ENCODE data around the gene MST1. TPM values are rescaled to one million over a fixed set of nuclear protein-coding genes. Genes with fewer than 3 reads are reported as not detected.

Gene MST1
- total and polyA plus RNA-seq, 9 of the 15 experiments (the other 6 are each of a cell fraction or from before 2014, with no cell fraction given), result 0.08 to 1.8 (median 0.40) TPM

DNA sequence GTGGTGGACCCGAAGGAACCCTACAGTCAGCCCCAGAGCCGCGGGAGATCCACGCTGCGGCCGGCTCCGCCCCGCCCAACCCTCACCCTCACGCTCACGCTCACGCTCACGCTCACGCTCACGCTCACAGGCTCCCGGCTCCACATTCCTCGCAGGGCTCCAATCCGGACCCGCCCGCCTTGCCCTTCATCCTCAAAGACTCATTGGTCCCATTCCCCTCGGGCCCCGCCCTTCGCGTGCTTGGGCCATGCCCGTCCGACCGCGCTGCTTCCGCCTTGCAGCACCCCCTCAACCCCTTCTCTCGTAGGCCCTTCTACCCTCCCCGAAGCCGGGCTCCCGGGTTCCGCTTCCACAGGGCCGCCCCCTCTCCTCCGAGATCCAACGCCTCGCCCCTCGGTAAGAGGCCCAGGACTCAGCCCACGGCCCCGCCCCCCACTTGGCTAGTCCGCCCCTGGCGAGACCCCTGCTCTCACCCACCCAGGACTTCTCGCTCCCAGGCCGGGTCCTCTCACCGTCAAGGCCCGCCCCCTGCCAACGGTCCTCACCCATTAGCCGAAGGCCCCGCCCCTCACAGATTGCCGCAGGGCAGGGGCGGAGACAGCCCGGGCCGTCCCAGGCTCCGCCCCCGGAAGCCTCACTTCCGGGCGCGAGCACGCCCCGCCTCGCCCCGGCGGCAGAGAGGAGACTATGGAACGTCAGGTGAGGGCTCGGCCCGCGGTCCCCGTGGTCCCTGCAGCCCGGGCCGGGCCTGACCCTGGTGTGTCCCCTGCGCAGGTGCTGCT, 15.4 kb downstream of the MST1 start, which contains the start of gene APEH (continued):
- TF ChIP-seq, protein P1, sequence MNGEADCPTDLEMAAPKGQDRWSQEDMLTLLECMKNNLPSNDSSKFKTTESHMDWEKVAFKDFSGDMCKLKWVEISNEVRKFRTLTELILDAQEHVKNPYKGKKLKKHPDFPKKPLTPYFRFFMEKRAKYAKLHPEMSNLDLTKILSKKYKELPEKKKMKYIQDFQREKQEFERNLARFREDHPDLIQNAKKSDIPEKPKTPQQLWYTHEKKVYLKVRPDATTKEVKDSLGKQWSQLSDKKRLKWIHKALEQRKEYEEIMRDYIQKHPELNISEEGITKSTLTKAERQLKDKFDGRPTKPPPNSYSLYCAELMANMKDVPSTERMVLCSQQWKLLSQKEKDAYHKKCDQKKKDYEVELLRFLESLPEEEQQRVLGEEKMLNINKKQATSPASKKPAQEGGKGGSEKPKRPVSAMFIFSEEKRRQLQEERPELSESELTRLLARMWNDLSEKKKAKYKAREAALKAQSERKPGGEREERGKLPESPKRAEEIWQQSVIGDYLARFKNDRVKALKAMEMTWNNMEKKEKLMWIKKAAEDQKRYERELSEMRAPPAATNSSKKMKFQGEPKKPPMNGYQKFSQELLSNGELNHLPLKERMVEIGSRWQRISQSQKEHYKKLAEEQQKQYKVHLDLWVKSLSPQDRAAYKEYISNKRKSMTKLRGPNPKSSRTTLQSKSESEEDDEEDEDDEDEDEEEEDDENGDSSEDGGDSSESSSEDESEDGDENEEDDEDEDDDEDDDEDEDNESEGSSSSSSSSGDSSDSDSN (IDR thresholded peaks at IDR 0.05; ENCODE audit: borderline replicate concordance in 1 of 2, low read depth in 2 of 2, low read length in 2 of 2), result 0 out of 4 replicates have a peak, but pooled peaks of 1 of the 2 experiments have one; percentile 9
- TF ChIP-seq GMEB1 (CRISPR knock-in tag; IDR thresholded peaks at IDR 0.05), result peak; percentile 89
- 0 out of 4 replicates have a peak, but pooled peaks of 1 of the 2 experiments have one; percentile 6 for TF ChIP-seq RCOR1 (IDR thresholded peaks at IDR 0.05; ENCODE audit: borderline replicate concordance in 1 of 2, low read depth in 2 of 2, low read length in 2 of 2)
- TF ChIP-seq NBN (IDR thresholded peaks at IDR 0.05; ENCODE audit: low read depth), result peak; percentile 54
- peak; percentile 61 for TF ChIP-seq PCBP1 (IDR thresholded peaks at IDR 0.05; ENCODE audit: low read depth, low read length, poor library complexity, severe bottlenecking)
- TF ChIP-seq ATF7 (IDR thresholded peaks at IDR 0.05), result peak; percentile 38
- TF ChIP-seq HDAC1 (IDR thresholded peaks at IDR 0.05), result peak in 1 of 2 experiments; percentile 52; a peak in 2 of 4 replicates
- peak; percentile 57 for TF ChIP-seq CXXC5 (CRISPR knock-in tag; IDR thresholded peaks at IDR 0.05)
- TF ChIP-seq PKNOX1 (IDR thresholded peaks at IDR 0.05), result peak; percentile 89
- TF ChIP-seq EP400 (IDR thresholded peaks at IDR 0.05), result peak; percentile 88
- TF ChIP-seq ZEB2 (IDR thresholded peaks at IDR 0.05), result peak; percentile 72
- TF ChIP-seq DIDO1 (tag; IDR thresholded peaks at IDR 0.05; ENCODE audit: low read depth), result no peak
- TF ChIP-seq CBFA2T2 (conservative IDR thresholded peaks at IDR 0.05), result 0 out of 2 replicates have a peak, but pooled peaks have one; percentile 1
- peak in 1 of 2 experiments; percentile 81 for TF ChIP-seq MAZ (CRISPR knock-in tag; conservative IDR thresholded peaks at IDR 0.05 in 1 of 2, IDR thresholded peaks at IDR 0.05 in 1 of 2)
- TF ChIP-seq RBFOX2 (IDR thresholded peaks at IDR 0.05; ENCODE audit: low read depth, low read length), result peak; percentile 92
- TF ChIP-seq CREM (IDR thresholded peaks at IDR 0.05; ENCODE audit: low read depth), result peak; percentile 44
- TF ChIP-seq TAF1 (IDR thresholded peaks at IDR 0.05; ENCODE audit: control insufficient read depth, extremely low read depth, insufficient read depth, low read length, severe bottlenecking), result peak; percentile 27
- 0 out of 2 replicates have a peak, but pooled peaks have one; percentile 48 for TF ChIP-seq HNRNPL (IDR thresholded peaks at IDR 0.05; ENCODE audit: low read depth, low read length)
- TF ChIP-seq C11orf30 (IDR thresholded peaks at IDR 0.05; ENCODE audit: low read depth), result peak; percentile 66; the same call in 1 of the 2 replicates
- TF ChIP-seq RBM22 (IDR thresholded peaks at IDR 0.05; ENCODE audit: low read depth, low read length, poor library complexity, severe bottlenecking), result no peak
